OCI-LY1 (cell line): Measurements from ENCODE around the gene EPX.

Source experiments
- CTCF ChIP-seq: fragments of 200-600 bp; sonication (generic), shearing (Covaris generic); IDR thresholded peaks from 2 replicates; pipeline ENCODE4 v1.5.1; 2017; ENCODE audit warnings: mild to moderate bottlenecking, antibody characterized with exemption, low read length, moderate library complexity, mixed read lengths
- EZH2 ChIP-seq: fragments of 200-600 bp; sonication (generic), shearing (Covaris generic); IDR thresholded peaks from 2 replicates; pipeline ENCODE4 v1.8.0; 2017; ENCODE audit warnings: borderline replicate concordance, mixed run types, mild to moderate bottlenecking, antibody characterized with exemption, low read length, moderate library complexity, mixed read lengths

GRCh38 chr17:58239987-58240386 lies 47.5 kb downstream of the EPX start:
- TF ChIP-seq CTCF (no peak), EZH2 (no peak)
